GM12874 (cell line): ENCODE measurements around the gene RNF214.

Source experiments
- TF ChIP-seq, protein P1 (sequence below): IDR thresholded peaks from 2 replicates; pipeline ENCODE4 v1.5.1; 2011; ENCODE audit warnings: low read depth, mild to moderate bottlenecking, control low read depth, low read length, moderate library complexity; ENCODE audit not compliant: insufficient read depth

The RNF214 gene

GRCh38 chr11:117229931-117230285 is 2.6 kb upstream of the RNF214 start:
- TF ChIP-seq, protein P1, sequence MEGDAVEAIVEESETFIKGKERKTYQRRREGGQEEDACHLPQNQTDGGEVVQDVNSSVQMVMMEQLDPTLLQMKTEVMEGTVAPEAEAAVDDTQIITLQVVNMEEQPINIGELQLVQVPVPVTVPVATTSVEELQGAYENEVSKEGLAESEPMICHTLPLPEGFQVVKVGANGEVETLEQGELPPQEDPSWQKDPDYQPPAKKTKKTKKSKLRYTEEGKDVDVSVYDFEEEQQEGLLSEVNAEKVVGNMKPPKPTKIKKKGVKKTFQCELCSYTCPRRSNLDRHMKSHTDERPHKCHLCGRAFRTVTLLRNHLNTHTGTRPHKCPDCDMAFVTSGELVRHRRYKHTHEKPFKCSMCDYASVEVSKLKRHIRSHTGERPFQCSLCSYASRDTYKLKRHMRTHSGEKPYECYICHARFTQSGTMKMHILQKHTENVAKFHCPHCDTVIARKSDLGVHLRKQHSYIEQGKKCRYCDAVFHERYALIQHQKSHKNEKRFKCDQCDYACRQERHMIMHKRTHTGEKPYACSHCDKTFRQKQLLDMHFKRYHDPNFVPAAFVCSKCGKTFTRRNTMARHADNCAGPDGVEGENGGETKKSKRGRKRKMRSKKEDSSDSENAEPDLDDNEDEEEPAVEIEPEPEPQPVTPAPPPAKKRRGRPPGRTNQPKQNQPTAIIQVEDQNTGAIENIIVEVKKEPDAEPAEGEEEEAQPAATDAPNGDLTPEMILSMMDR: no peak

- TF ChIP-seq, protein P1: no peak
Measured at GRCh38 chr11:117230286-117230961, 2.0 kb upstream of the RNF214 start.

- TF ChIP-seq, protein P1: no peak
Measured at GRCh38 chr11:117230999-117231841, 1.3 kb upstream of the RNF214 start.

- TF ChIP-seq, protein P1: no peak
Measured at GRCh38 chr11:117231842-117232091, 704 bp upstream of the RNF214 start, which contains the start of gene PCSK7. TSS of gene PCSK7 (minus strand) at chr11:117232073. CDS start at chr11:117229844, 2,229 bp downstream.

- TF ChIP-seq, protein P1: no peak
Measured at GRCh38 chr11:117232911-117233409, 489 bp downstream of the RNF214 start.

DNA sequence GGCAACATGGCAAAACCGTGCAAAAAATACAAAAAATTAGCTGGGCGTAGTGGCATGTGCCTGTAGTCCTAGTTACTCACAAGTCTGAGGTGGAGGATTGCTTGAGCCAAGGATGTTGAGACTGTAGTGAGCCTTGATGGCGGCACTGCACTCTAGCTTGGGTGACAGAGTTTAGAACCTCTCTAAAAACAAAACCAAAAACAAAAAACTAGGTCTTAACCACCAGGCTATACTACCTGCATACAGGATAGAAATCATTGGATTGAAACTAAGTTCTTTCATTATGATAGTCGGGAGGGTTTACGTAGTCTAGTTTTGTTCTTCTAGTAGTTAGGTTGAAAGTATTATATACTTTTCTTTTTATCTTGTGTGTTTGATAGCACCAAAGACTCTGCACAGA is 5.8 kb downstream of the RNF214 start:
- TF ChIP-seq, protein P1: no peak

DNA sequence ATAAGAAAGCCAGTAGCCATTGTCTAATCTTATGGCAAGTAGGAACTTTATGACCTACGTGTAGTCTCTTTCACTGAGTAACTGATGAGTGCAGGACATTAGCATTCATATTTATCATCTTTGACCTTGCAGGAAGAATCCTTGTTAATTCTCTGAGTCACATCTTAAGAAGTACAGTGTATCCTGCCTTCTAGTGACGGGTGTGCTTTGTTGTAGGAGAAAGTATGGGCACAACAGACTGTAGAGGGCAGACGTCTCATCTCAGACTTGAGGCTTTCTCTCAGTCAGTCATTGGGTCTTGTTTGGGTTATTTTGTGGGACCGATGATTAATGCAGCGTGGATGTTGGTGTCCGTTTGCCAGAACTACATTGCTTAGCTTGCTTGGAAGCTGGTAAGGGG is 6.8 kb downstream of the RNF214 start:
- TF ChIP-seq, protein P1: no peak
